GM12875 (cell line): ENCODE measurements around the gene RPSA.
"Not testable (repeated sequence)": the region's sequence is repeated elsewhere in the genome, so short reads cannot be mapped to it uniquely, and the experiment has no call there.

Source experiments
- H3K4me3 ChIP-seq: one replicate; pipeline ENCODE4 v1.5.1; 2011; ENCODE audit warnings: low read depth, low read length, control low read depth
- CTCF ChIP-seq: IDR thresholded peaks from 2 replicates; pipeline ENCODE4 v1.5.1; 2011; ENCODE audit warnings: low read depth, mild to moderate bottlenecking, control low read depth, inconsistent platforms, low read length, moderate library complexity, borderline replicate concordance; ENCODE audit not compliant: insufficient read depth

Gene RPSA

DNA sequence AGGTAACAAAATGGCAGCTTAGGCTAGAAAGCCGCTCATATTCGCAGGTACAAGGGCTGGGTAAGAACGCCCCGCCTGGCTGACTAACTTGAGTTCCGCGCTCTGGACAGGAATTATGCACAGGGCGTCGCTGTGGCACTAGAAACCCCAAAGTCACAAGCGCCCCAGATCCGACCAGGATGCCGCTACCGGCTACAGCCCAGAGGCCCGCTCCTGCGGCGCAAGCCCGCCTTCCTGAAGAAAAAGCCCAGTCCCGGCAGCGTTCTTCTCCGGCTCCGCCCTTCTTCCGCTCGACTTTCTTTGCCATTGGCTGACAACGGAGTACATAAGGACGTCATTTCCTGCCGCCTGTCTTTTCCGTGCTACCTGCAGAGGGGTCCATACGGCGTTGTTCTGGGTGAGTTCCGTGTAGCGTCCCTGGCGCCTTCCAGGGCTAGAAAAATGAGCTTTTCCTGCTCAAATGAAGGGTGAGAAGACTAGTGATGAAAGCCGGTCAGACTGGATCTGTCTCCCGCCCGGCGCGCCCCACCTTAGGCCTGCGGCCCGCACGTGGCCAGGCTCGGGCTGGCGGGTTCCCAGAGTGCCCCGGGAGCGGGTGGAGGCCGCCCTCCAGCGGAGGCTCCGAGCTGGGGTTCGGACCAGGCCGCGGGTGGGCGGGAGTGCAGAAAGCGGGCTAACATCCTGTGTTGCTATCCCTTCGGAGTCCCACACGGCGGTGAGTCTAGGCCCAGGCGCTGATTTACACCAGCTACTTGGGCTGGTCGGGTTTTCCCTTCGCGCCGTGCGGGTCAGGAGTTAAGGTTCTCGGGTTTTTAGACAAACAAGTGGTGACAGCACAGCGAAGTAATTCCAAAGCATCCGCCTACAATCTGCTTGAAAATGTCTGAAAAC is at the start of gene RPSA:
RPSA (plus strand) TSS at position 353 of the 891 bp plus-strand sequence. CDS start 934 bp downstream, outside the sequence.
- peak; percentile 49 for TF ChIP-seq CTCF

DNA sequence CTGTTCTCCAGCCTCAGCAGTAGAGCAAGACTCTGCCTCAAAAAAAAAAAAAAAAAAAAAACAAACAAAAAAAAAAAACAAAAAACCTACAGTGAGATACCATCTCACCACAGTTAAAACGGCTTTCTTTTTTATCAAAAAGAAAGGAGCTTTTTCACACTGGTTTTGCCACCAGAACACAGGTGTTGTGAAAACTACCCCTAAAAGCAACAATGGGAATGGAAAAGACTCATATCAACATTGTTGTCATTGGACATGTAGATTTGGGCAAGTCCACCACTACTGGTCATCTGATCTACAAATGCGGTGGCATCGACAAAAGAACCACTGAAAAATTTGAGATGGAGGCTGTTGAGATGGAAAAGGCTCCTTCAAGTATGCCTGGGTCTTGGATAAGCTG is 48.2 kb upstream of the RPSA start:
- TF ChIP-seq CTCF: no peak
- H3K4me3 ChIP-seq: no peak overlapping the region

More for the DNA sequence above, at the start of gene RPSA:
- H3K4me3 ChIP-seq: peak within 1 kb of the TSS; percentile 84

DNA sequence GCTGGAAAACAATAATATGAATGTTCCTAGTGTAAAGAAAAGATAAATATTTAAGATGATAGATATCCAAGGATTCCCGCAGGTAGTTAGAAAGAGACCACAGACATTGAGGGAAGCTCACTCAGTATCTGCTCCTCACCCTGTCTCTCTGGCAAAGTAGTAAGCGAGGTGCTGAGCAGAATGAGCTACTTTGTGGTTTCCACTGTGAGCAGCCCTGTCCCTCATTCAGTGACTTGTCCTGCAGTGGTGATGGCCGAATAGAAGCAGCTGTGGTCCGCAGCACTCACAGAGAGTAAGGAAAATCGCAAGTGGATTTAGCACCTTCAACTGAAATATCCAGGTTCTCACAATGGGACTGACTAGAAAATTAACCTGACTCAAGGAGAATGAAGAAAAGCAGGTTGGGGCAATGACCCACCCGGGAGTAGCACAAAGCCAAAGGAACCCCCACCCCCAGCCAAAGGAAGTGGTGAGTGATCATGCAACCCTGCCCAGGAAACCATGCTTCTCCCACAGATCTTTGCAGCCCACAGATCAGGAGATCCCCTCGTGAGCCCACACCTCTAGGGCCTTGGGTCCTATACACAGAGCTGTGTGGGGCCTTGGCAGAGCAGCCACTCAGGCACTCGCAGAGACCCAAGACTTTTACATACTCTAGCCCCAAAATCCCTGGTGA is 45.1 kb upstream of the RPSA start:
- TF ChIP-seq CTCF: no peak
- peak overlapping the region; percentile 10 for H3K4me3 ChIP-seq

DNA sequence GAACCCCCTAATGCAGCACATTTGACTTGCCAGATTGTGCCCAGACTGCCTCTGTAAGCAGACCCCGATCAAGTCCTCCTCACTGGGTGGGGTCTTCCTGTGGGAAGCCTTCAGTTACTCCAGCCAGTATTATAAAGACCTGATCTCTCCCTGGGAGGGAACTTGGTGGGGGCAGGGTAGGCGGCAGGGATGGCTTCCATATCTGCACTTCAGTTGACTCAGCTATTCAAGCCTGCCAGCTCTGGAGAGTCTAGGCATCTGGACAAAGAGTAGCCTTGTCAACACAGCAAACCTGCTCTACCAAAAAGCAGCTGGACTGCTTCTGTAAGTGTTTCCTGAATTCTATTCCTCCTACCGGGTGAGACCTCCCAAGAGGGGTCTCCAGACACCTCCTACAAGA is 44.3 kb upstream of the RPSA start:
- no peak overlapping the region for H3K4me3 ChIP-seq
- no peak for TF ChIP-seq CTCF

- H3K4me3 ChIP-seq: no peak overlapping the region
- no peak for TF ChIP-seq CTCF
Measured at GRCh38 chr3:39362812-39363211, 43.7 kb upstream of the RPSA start.

GRCh38 chr3:39370450-39370849 is 36.1 kb upstream of the RPSA start:
- not testable (repeated sequence) for H3K4me3 ChIP-seq

DNA sequence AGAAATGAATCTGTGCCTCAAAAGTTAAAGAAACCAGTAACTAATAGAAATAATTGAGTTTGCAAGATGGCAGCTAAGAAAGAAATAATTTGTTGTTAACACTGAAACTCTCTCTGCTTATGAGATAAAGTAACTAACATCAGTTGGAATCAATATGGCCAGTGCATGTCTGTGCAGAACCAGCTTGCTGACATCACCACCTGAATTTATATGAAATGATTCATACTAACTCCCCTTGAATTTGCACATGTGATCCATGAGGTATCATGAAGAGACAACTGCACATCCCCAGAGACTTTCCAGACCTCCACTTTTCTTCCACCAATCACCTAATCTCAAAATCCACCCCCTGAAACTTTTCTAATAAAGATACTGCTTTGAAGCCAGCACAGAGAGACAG is 33.7 kb upstream of the RPSA start:
- TF ChIP-seq CTCF: no peak
- H3K4me3 ChIP-seq: no peak overlapping the region
